Measurements from ENCODE around the gene ILK.

DNA sequence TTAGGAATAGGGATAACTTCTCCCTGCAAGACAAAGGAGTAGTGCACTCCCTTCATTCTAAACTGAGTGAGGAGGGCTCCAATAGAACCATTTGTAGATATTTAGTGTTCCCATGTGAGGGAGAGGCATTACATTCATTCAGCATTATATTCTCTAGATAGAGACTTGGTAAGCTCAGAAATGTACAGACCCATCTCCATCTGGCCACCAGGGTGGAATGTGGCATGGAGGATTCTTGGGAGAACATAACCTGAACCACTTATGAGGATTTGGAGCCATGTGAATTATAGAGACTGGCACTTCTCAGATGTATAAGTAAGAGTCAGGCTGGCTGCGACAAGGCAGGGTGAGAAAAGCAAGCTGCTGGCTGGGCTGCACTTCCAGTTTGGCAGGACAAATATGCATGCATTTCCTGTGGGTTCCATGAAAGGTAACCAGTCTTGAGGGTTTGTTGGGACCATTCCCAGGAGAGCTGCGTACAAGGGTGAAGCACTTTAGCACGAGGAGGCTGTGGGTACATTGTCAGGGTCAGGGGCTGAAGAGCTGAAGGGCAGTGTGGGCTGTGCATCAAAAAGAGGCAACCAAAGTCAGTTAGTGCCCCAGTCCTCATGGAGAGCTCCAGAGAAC, 9.3 kb upstream of the ILK start:
- TF ChIP-seq CTCF (IDR thresholded peaks at IDR 0.05) = no peak
- no peak for TF ChIP-seq EZH2phosphoT487 (IDR thresholded peaks at IDR 0.05)
